Esophagus (tissue), 2 donors: ENCODE results near the gene NMBR. TPM values are rescaled to one million over a fixed set of nuclear protein-coding genes. Genes with fewer than 3 reads are reported as not detected.
"Not testable (repeated sequence)": the region's sequence is repeated elsewhere in the genome, so short reads cannot be mapped to it uniquely, and the experiment has no call there.

Experiments
- H3K27ac ChIP-seq, 2 donors: one replicate each; pipeline ENCODE4 v1.5.1; 2013; ENCODE audit warnings: low read depth in 2 of 2, mild to moderate bottlenecking in 2 of 2, inconsistent platforms in 1 of 2, low read length in 1 of 2, moderate library complexity in 1 of 2
- H3K27me3 ChIP-seq, 2 donors: one replicate each; pipeline ENCODE4 v1.6.1; 2013; ENCODE audit warnings: low read length in 2 of 2, control low read depth in 1 of 2, mild to moderate bottlenecking in 1 of 2; ENCODE audit not compliant: insufficient read depth in 2 of 2, control insufficient read depth in 1 of 2
- H3K36me3 ChIP-seq, 2 donors: one replicate each; pipeline ENCODE4 v1.6.1; 2013; ENCODE audit warnings: low read length in 1 of 2; ENCODE audit not compliant: control insufficient read depth in 2 of 2, insufficient read depth in 2 of 2
- H3K4me1 ChIP-seq, 2 donors: one replicate each; pipeline ENCODE4 v1.6.1; 2013; ENCODE audit warnings: low read length in 1 of 2; ENCODE audit not compliant: control insufficient read depth in 2 of 2, insufficient read depth in 2 of 2
- H3K4me3 ChIP-seq, 2 donors: one replicate each; pipeline ENCODE4 v1.5.1; 2013; ENCODE audit warnings: low read length in 2 of 2, mild to moderate bottlenecking in 2 of 2, low read depth in 1 of 2, moderate library complexity in 1 of 2
- H3K9me3 ChIP-seq, 2 donors: one replicate each; pipeline ENCODE4 v1.6.1; 2013; ENCODE audit warnings: mild to moderate bottlenecking in 2 of 2, low read depth in 1 of 2, low read length in 1 of 2, moderate library complexity in 1 of 2; ENCODE audit not compliant: control insufficient read depth in 2 of 2, insufficient read depth in 1 of 2
- WGBS, 2 donors: extraction: QIAGEN DNeasy Blood & Tissue Kit; methylation state at CpG; one replicate each; pipeline ENCODE4 v1.1.7; 2013; 5-methylcytosine and 5-hydroxymethylcytosine counted together
- polyA plus RNA-seq, 2 donors: library from polyadenylated mRNA; stranded (reverse); fragments of 200-250 nt; gene quantifications; one replicate each; pipeline ENCODE4 v1.2.3, GENCODE V29; 2013
- donor health status: healthy with polysubstance abuse.
- donor health status: Bipolar disorder and iron deficiency.

The NMBR gene
- polyA plus RNA-seq, 2 donors, result not detected

DNA sequence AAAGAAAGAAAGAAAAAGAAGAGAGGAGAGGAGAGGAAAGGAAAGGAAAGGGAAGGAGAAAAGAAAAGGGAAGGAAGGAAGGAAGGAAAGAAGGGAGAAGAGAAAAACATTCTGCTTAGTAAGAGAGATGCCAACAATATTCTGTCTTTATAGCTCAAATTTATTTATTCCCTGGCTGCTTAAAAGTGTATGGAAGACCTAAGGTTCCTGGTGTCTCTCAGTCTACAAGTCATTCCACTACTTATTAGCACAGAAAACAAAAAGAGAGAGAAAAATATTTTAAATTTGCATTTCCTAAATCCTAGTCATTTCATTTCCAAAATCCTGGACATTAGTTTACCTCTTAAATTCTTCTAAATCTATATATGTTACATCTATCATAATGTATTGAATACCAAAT is 67.8 kb downstream of the NMBR start:
- Histone ChIP-seq H3K9me3 (no peaks in the 10 kb centered on the region), H3K4me3 (no peak overlapping the region), H3K4me1 (no peaks in the 10 kb centered on the region), H3K36me3 (no peaks in the 10 kb centered on the region), H3K27ac (no peak overlapping the region), H3K27me3 (no peaks in the 10 kb centered on the region)

- Histone ChIP-seq H3K27ac (no peak overlapping the region), H3K4me1 (no peaks in the 10 kb centered on the region), H3K36me3 (no peaks in the 10 kb centered on the region), H3K9me3 (peaks cover 0 to 5% of the 10 kb centered on the region in 2 donors), H3K4me3 (no peak overlapping the region), H3K27me3 (no peaks in the 10 kb centered on the region)
- WGBS, 2 donors, result 85 to 86% methylated on average over 7 of the region's 7 CpGs
Observed at GRCh38 chr6:142075516-142076101, 71.3 kb downstream of the NMBR start.

DNA sequence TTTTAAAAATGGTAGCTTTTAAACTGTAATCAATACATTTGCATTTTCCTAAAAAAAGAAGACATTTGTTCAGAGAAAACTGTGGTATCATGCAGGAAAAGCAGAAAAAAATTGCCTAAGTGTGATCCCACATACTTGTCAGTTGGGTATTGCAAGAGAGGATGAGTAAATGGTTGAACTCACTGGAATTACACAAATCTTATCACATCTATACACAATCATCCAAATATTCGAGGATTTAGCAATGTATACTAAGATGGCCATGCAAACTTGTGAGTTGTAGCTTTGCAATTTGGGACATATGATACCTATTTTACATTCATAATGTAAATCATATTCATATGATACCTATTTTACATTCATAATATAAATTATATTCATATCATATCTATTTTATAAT is 72.4 kb downstream of the NMBR start:
- peaks cover 0 to 6% of the 10 kb centered on the region in 2 donors for H3K9me3 ChIP-seq
- H3K4me3 ChIP-seq, result no peak overlapping the region
- no peaks in the 10 kb centered on the region for H3K4me1 ChIP-seq
- H3K27ac ChIP-seq, result no peak overlapping the region
- H3K36me3 ChIP-seq, result no peaks in the 10 kb centered on the region
- no peaks in the 10 kb centered on the region for H3K27me3 ChIP-seq
- 72 to 75% methylated on average over 1 of the region's 1 CpG for WGBS, 2 donors

- 70 to 76% methylated on average over 3 of the region's 3 CpGs for WGBS, 2 donors
- Histone ChIP-seq H3K4me1 (no peaks in the 10 kb centered on the region), H3K9me3 (peaks cover 0 to 6% of the 10 kb centered on the region in 2 donors), H3K36me3 (no peaks in the 10 kb centered on the region), H3K27ac (no peak overlapping the region), H3K4me3 (no peak overlapping the region), H3K27me3 (no peaks in the 10 kb centered on the region)
Observed at GRCh38 chr6:142071981-142072380, 74.9 kb downstream of the NMBR start.

- H3K9me3 ChIP-seq, result peaks cover 0 to 6% of the 10 kb centered on the region in 2 donors
- no peaks in the 10 kb centered on the region for H3K4me1 ChIP-seq
- no peaks in the 10 kb centered on the region for H3K27me3 ChIP-seq
Observed at GRCh38 chr6:142068416-142068815, 78.5 kb downstream of the NMBR start.

DNA sequence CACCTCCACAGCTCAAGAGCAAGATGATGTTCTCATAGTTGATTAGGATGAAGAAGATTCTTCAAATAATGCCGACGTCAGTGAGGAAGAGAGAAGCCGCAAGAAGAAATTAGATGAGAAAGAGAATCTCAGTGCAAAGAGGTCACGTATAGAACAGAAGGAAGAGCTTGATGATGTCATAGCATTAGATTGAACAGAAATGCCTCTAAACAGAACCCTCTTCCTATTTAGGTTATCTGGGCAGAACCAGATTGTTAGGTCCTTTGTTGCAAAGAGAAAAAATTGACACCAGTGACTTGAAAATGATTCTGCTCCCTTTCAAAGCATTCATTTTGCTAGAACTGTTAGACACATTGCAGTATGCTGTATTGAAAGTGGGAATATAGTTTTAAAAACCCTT is 84.1 kb downstream of the NMBR start:
- WGBS, 2 donors, result 82 to 84% methylated on average over 4 of the region's 4 CpGs
- not testable (repeated sequence) for H3K27ac ChIP-seq, H3K4me3 ChIP-seq, H3K36me3 ChIP-seq, H3K9me3 ChIP-seq, H3K27me3 ChIP-seq, H3K4me1 ChIP-seq

More at GRCh38 chr6:142068416-142068815, 78.5 kb downstream of the NMBR start:
- Histone ChIP-seq H3K27ac (no peak overlapping the region), H3K4me3 (no peak overlapping the region), H3K36me3 (no peaks in the 10 kb centered on the region)

DNA sequence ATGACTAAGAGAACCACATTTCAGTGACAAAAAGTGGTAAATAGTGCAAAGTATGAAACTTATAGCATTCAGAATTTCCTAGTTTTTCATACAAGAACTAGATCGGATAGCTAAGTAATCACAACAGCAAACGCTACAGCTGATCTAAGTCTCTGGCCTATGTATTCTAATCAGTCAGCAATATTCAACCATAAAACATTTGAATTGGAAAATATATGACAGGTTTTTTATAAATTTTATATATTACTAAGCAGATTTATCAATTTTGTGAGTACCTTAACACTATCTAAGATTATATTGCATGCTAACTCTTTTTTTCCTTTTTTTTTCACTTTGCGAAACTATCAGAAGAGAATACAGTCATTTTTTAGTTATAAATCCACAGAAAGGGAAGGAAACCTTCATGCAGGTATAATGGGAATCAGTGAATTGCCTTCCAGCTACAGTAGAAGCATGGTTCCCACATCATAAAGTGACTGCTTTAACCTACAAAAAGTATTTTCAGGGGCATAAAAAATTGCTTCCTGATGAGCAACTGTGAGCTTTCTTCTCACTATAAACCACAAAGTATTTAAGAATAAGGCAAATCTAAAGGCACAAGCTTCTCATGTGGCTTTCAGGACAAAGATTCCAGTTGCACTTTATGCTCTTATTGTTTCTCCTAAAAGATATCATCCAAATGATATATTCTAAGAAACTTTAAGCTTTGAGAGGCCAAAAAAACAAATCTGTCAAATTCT is 88.2 kb downstream of the NMBR start:
- no peaks in the 10 kb centered on the region for H3K9me3 ChIP-seq
- 84 to 89% methylated on average over 3 of the region's 3 CpGs for WGBS, 2 donors
- H3K27me3 ChIP-seq, result no peaks in the 10 kb centered on the region
- H3K27ac ChIP-seq, result no peak overlapping the region
- no peak overlapping the region for H3K4me3 ChIP-seq
- no peaks in the 10 kb centered on the region for H3K4me1 ChIP-seq
- H3K36me3 ChIP-seq, result no peaks in the 10 kb centered on the region

GRCh38 chr6:142055219-142055618 is 91.7 kb downstream of the NMBR start:
- WGBS, 2 donors, result 58 to 62% methylated on average over 3 of the region's 3 CpGs
- Histone ChIP-seq H3K36me3 (no peaks in the 10 kb centered on the region), H3K4me1 (no peaks in the 10 kb centered on the region), H3K4me3 (no peak overlapping the region), H3K27me3 (no peaks in the 10 kb centered on the region), H3K27ac (no peak overlapping the region), H3K9me3 (no peaks in the 10 kb centered on the region)

- Histone ChIP-seq H3K27me3 (no peaks in the 10 kb centered on the region), H3K4me1 (no peaks in the 10 kb centered on the region), H3K9me3 (peaks cover 0 to 4% of the 10 kb centered on the region in 2 donors), H3K27ac (no peak overlapping the region), H3K4me3 (no peak overlapping the region), H3K36me3 (no peaks in the 10 kb centered on the region)
Observed at GRCh38 chr6:142051404-142051803, 95.5 kb downstream of the NMBR start.

DNA sequence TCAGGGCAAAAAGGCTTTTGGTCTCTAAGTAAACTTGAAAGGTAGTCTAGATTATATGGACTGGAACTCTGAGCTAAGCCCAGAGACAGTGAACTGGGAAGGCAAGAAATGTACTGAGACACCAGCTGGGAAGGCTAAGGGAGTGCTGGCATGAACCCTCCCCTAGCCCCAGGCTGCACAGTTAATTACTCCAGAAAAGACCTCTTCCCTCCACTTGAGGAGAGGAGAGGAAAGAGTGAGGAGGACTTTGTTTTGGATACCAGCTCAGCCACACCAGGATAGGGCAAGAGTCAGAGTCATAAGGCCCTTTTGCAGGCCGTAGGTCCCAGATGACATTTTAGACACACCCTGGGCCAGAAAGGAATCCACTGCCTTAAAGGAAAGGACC is 98.3 kb downstream of the NMBR start:
- Histone ChIP-seq H3K4me1 (no peaks in the 10 kb centered on the region), H3K4me3 (no peak overlapping the region), H3K9me3 (peaks cover 0 to 4% of the 10 kb centered on the region in 2 donors), H3K27me3 (no peaks in the 10 kb centered on the region), H3K36me3 (no peaks in the 10 kb centered on the region), H3K27ac (no peak overlapping the region)
- WGBS, 2 donors, result 71 to 87% methylated on average over 1 of the region's 1 CpG
